Stimulated activated CD4-positive, alpha-beta T cell treated with anti-CD3 and anti-CD28 coated beads, TNF-alpha, amount 100 ng/mL, for 48 hours (primary cell): ENCODE measurements around the gene CFL2.

Experiments
- DNase-seq, 3 donors: peaks; one replicate each; pipeline ENCODE4 v3.0.0-alpha.2; 2020; ENCODE audit warnings: low read depth in 3 of 3

The CFL2 gene

GRCh38 chr14:34676516-34677211 lies 37.7 kb downstream of the CFL2 start:
- DNase-seq = no peak

GRCh38 chr14:34673702-34674101 lies 40.7 kb downstream of the CFL2 start:
- DNase-seq = no peak

GRCh38 chr14:34671716-34672115 lies 42.7 kb downstream of the CFL2 start:
- no peak for DNase-seq

GRCh38 chr14:34668111-34668510 lies 46.3 kb downstream of the CFL2 start:
- DNase-seq = no peak

- DNase-seq = no peak
Measured at GRCh38 chr14:34667007-34667406, 47.4 kb downstream of the CFL2 start.

GRCh38 chr14:34665785-34666435 lies 48.5 kb downstream of the CFL2 start:
- DNase-seq = no peak

- no peak for DNase-seq
Measured at GRCh38 chr14:34662561-34663088, 51.8 kb downstream of the CFL2 start.

GRCh38 chr14:34660796-34661195 lies 53.6 kb downstream of the CFL2 start:
- no peak for DNase-seq
